Mesendoderm (in vitro differentiated cells): ENCODE results near the gene ALK.

Experiments
- DNase-seq: peaks from one replicate; pipeline ENCODE4 v3.0.0; 2013
- H2AK5ac ChIP-seq: 2 replicates; pipeline ENCODE4 v1.6.1; 2013; ENCODE audit warnings: low read length, inconsistent platforms
- H2BK120ac ChIP-seq: 2 replicates; pipeline ENCODE4 v1.6.1; 2013; ENCODE audit warnings: low read depth, mild to moderate bottlenecking, low read length, moderate library complexity, mixed read lengths
- H2BK15ac ChIP-seq: replicated peaks from 2 replicates; pipeline ENCODE4 v1.6.1; 2013; ENCODE audit warnings: low read depth, mild to moderate bottlenecking, moderate library complexity
- H2BK5ac ChIP-seq: 2 replicates; pipeline ENCODE4 v1.6.1; 2013; ENCODE audit warnings: low read length, inconsistent platforms
- H3K18ac ChIP-seq: 2 replicates; pipeline ENCODE4 v1.6.1; 2013; ENCODE audit warnings: mild to moderate bottlenecking, low read length, mixed read lengths
- H3K23ac ChIP-seq: one replicate; pipeline ENCODE4 v1.6.1; 2013; ENCODE audit warnings: low read length
- H3K27ac ChIP-seq: 2 replicates; pipeline ENCODE4 v1.5.1; 2013; ENCODE audit warnings: low read depth, mild to moderate bottlenecking, inconsistent platforms, low read length, moderate library complexity
- H3K27me3 ChIP-seq: 2 replicates; pipeline ENCODE4 v1.6.1; 2013; ENCODE audit warnings: low read length, control low read depth, mild to moderate bottlenecking, inconsistent platforms; ENCODE audit not compliant: insufficient read depth, poor library complexity
- H3K36me3 ChIP-seq: 2 replicates; pipeline ENCODE4 v1.6.1; 2013; ENCODE audit warnings: low read length, inconsistent platforms; ENCODE audit not compliant: control insufficient read depth, insufficient read depth
- H3K4ac ChIP-seq: one replicate; pipeline ENCODE4 v1.6.1; 2013; ENCODE audit warnings: low read depth, mild to moderate bottlenecking, low read length, moderate library complexity
- H3K4me1 ChIP-seq: 2 replicates; pipeline ENCODE4 v1.6.1; 2013; ENCODE audit warnings: low read depth, low read length, inconsistent platforms; ENCODE audit not compliant: control insufficient read depth
- H3K4me2 ChIP-seq: 2 replicates; pipeline ENCODE4 v1.6.1; 2013; ENCODE audit warnings: low read length
- H3K4me3 ChIP-seq: 2 replicates; pipeline ENCODE4 v1.5.1; 2013; ENCODE audit warnings: mild to moderate bottlenecking, low read length
- H3K56ac ChIP-seq: one replicate; pipeline ENCODE4 v1.6.1; 2013; ENCODE audit warnings: low read length
- H3K79me1 ChIP-seq: 2 replicates; pipeline ENCODE4 v1.6.1; 2013; ENCODE audit warnings: low read length, inconsistent platforms
- H3K79me2 ChIP-seq: 2 replicates; pipeline ENCODE4 v1.6.1; 2013; ENCODE audit warnings: mild to moderate bottlenecking, low read length; ENCODE audit not compliant: control insufficient read depth, insufficient read depth
- H3K9ac ChIP-seq: 2 replicates; pipeline ENCODE4 v1.6.1; 2013; ENCODE audit warnings: low read length, inconsistent platforms
- H4K5ac ChIP-seq: one replicate; pipeline ENCODE4 v1.6.1; 2013; ENCODE audit warnings: low read length
- H4K8ac ChIP-seq: one replicate; pipeline ENCODE4 v1.6.1; 2013; ENCODE audit warnings: low read depth, mild to moderate bottlenecking, control low read depth, low read length, moderate library complexity
- WGBS: extraction: QIAGEN DNeasy Blood & Tissue Kit; methylation state at CpG from one replicate; pipeline ENCODE4 v1.1.7; 2013; ENCODE audit warnings: low lambda C conversion rate, missing lambda C conversion rate; ENCODE audit not compliant: insufficient coverage; ENCODE audit errors: extremely low coverage; 5-methylcytosine and 5-hydroxymethylcytosine counted together

The ALK gene

GRCh38 chr2:29920130-29920577 lies 1.2 kb downstream of the ALK start:
- H4K8ac ChIP-seq: no peak overlapping the region
- H3K4me2 ChIP-seq: peak overlapping the region; percentile 42
- H3K18ac ChIP-seq: no peak overlapping the region
- H3K4me1 ChIP-seq: no peaks in the 10 kb centered on the region
- H3K56ac ChIP-seq: no peak overlapping the region
- H3K4ac ChIP-seq: no peak overlapping the region
- H3K79me1 ChIP-seq: no peaks in the 10 kb centered on the region
- no peak overlapping the region for H2BK5ac ChIP-seq
- no peak overlapping the region for H2BK120ac ChIP-seq
- H3K36me3 ChIP-seq: no peaks in the 10 kb centered on the region
- no peak overlapping the region for H3K9ac ChIP-seq
- peak; percentile 81 for DNase-seq
- no peak overlapping the region for H3K27ac ChIP-seq
- H4K5ac ChIP-seq: no peak overlapping the region
- H3K79me2 ChIP-seq: no peaks in the 10 kb centered on the region
- H3K27me3 ChIP-seq: peaks cover 14% of the 10 kb centered on the region
- no peak overlapping the region for H3K4me3 ChIP-seq
- WGBS: no CpG with 5 or more reads among the region's 40 CpGs
- H2AK5ac ChIP-seq: no peak overlapping the region
- H3K23ac ChIP-seq: no peak overlapping the region
- no peak overlapping the region for H2BK15ac ChIP-seq

DNA sequence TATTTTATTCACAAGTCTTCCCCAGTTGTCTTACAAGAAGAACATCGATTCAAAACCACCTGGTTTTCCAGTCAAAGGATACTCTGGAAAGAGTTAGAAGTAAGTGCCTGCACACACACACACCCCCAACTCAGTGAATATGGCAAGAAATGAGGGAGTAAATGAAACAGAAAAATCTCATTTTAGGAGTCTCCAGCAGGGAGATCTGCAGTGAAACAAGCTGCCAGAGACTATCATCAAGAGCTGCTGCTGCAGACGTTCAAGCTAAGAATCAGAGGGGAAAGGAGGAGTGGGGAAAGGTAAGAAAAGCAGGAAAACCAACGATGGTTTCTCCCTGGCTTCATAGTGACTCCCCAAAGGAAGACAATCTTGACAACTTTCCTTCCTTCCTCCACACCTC lies 2.4 kb downstream of the ALK start:
- WGBS: no CpG with 5 or more reads among the region's 3 CpGs

DNA sequence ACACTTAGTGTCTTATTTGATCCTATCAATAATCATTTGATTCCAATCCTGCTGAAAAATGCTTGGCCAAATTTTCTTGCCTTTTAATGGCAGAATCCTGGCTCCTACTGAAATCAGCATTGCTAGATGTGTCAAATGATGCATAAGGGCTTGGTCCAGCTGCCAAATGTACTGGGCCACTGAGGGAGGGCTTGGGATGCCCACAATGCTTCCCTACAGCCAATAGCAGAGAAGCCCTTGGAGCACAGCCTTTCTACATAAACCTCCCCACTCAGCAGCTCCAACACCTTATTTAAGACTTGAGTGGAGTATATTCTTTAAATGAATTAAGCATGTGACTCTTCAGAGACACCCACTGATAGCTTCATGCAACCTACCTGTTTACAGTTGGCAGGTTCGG lies 3.6 kb downstream of the ALK start:
- H3K27ac ChIP-seq: no peak overlapping the region
- WGBS: no CpG with 5 or more reads among the region's 1 CpG
- H3K27me3 ChIP-seq: peaks cover 14% of the 10 kb centered on the region
- H3K36me3 ChIP-seq: no peaks in the 10 kb centered on the region
- no peak overlapping the region for H2AK5ac ChIP-seq
- H3K4ac ChIP-seq: no peak overlapping the region
- H2BK5ac ChIP-seq: no peak overlapping the region
- DNase-seq: no peak
- no peak overlapping the region for H4K8ac ChIP-seq
- H3K4me1 ChIP-seq: no peaks in the 10 kb centered on the region
- H3K18ac ChIP-seq: no peak overlapping the region
- no peak overlapping the region for H3K4me3 ChIP-seq
- no peaks in the 10 kb centered on the region for H3K79me2 ChIP-seq
- H2BK15ac ChIP-seq: no peak overlapping the region
- no peak overlapping the region for H3K23ac ChIP-seq
- no peak overlapping the region for H3K4me2 ChIP-seq
- no peak overlapping the region for H3K9ac ChIP-seq
- H2BK120ac ChIP-seq: no peak overlapping the region
- H3K56ac ChIP-seq: no peak overlapping the region
- H4K5ac ChIP-seq: no peak overlapping the region
- no peaks in the 10 kb centered on the region for H3K79me1 ChIP-seq

More for the DNA sequence above, 2.4 kb downstream of the ALK start:
- peaks cover 14% of the 10 kb centered on the region for H3K27me3 ChIP-seq
- no peaks in the 10 kb centered on the region for H3K4me1 ChIP-seq
- no peak overlapping the region for H3K56ac ChIP-seq
- H3K18ac ChIP-seq: no peak overlapping the region
- H3K4ac ChIP-seq: no peak overlapping the region
- DNase-seq: no peak
- H2BK5ac ChIP-seq: no peak overlapping the region
- H4K8ac ChIP-seq: no peak overlapping the region
- H4K5ac ChIP-seq: no peak overlapping the region
- no peak overlapping the region for H3K27ac ChIP-seq
- no peak overlapping the region for H2BK120ac ChIP-seq
- no peak overlapping the region for H3K4me2 ChIP-seq
- no peaks in the 10 kb centered on the region for H3K79me1 ChIP-seq
- H3K9ac ChIP-seq: no peak overlapping the region
- H3K36me3 ChIP-seq: no peaks in the 10 kb centered on the region
- H3K4me3 ChIP-seq: no peak overlapping the region
- H2AK5ac ChIP-seq: no peak overlapping the region
- no peaks in the 10 kb centered on the region for H3K79me2 ChIP-seq
- H3K23ac ChIP-seq: no peak overlapping the region
- H2BK15ac ChIP-seq: no peak overlapping the region

DNA sequence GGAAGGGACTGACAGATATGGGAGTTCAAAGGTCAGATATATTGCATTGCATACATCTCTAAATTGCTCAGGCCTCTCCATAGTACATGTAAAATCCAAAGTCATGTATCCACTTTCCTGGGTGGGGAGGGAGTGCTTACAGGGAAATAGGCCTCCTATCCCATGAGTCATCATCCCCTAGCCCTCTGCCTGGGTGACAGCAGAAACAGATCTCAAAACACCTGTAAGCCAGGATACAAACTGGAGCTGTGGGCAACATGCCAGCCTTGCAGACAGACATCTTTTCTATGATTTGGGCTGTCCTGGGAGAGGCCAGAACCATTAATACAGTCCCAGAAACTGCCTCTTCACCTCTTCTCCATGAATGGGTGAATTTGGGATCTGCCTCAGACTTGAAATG lies 4.8 kb downstream of the ALK start:
- Histone ChIP-seq H2AK5ac (no peak overlapping the region), H4K8ac (no peak overlapping the region), H3K4ac (no peak overlapping the region), H2BK15ac (no peak overlapping the region), H3K23ac (no peak overlapping the region), H2BK5ac (no peak overlapping the region), H3K4me2 (no peak overlapping the region), H3K36me3 (no peaks in the 10 kb centered on the region), H3K79me1 (no peaks in the 10 kb centered on the region), H3K18ac (no peak overlapping the region), H3K27ac (no peak overlapping the region), H3K79me2 (no peaks in the 10 kb centered on the region), H3K4me1 (no peaks in the 10 kb centered on the region), H3K4me3 (no peak overlapping the region), H3K27me3 (peaks cover 14% of the 10 kb centered on the region), H2BK120ac (no peak overlapping the region), H3K56ac (no peak overlapping the region), H3K9ac (no peak overlapping the region), H4K5ac (no peak overlapping the region)
- no peak for DNase-seq

DNA sequence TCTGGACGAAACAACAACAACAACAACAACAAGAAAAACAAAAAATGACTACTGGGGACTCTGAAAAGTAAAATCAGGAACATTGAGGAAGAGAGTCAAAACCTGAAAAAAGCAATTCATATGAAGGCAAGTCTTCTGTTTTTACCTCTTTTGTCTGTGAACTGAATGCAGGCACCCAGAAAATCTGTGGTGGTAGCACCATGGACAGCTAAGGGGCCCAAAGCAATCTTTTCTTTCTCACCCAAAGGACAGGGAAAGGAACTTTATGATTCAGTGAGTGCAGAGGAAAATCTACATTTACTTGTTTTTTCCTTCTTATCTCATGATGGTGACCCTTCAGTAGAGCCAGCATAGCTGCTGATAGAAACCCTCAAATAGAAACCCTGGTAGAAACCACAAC lies 10.4 kb downstream of the ALK start:
- Histone ChIP-seq H2BK5ac (no peak overlapping the region), H3K27me3 (no peaks in the 10 kb centered on the region), H3K4me3 (no peak overlapping the region), H4K5ac (no peak overlapping the region), H2BK120ac (no peak overlapping the region), H4K8ac (no peak overlapping the region), H3K79me1 (no peaks in the 10 kb centered on the region), H3K36me3 (no peaks in the 10 kb centered on the region), H3K18ac (no peak overlapping the region), H3K23ac (no peak overlapping the region), H2BK15ac (no peak overlapping the region), H3K4ac (no peak overlapping the region), H3K27ac (no peak overlapping the region), H3K4me1 (no peaks in the 10 kb centered on the region), H3K56ac (no peak overlapping the region), H3K4me2 (no peak overlapping the region), H3K9ac (no peak overlapping the region), H3K79me2 (no peaks in the 10 kb centered on the region), H2AK5ac (no peak overlapping the region)
- DNase-seq: no peak
- no CpG with 5 or more reads among the region's 1 CpG for WGBS

GRCh38 chr2:29910465-29910864 lies 10.9 kb downstream of the ALK start:
- Histone ChIP-seq H3K4me1 (no peaks in the 10 kb centered on the region), H2BK120ac (no peak overlapping the region), H3K27me3 (no peaks in the 10 kb centered on the region), H3K4me2 (no peak overlapping the region), H3K36me3 (no peaks in the 10 kb centered on the region), H3K27ac (no peak overlapping the region), H3K18ac (no peak overlapping the region), H3K4me3 (no peak overlapping the region), H2BK15ac (no peak overlapping the region), H2AK5ac (no peak overlapping the region), H2BK5ac (no peak overlapping the region), H3K9ac (no peak overlapping the region), H4K8ac (no peak overlapping the region), H3K4ac (no peak overlapping the region), H4K5ac (no peak overlapping the region), H3K23ac (no peak overlapping the region), H3K56ac (no peak overlapping the region), H3K79me1 (no peaks in the 10 kb centered on the region), H3K79me2 (no peaks in the 10 kb centered on the region)
- no peak for DNase-seq
